ENCODE measurements around the gene PIGS. TPM values are rescaled to one million over a fixed set of nuclear protein-coding genes. Genes with fewer than 3 reads are reported as not detected.

The PIGS gene
- total and polyA plus RNA-seq, 4 donors, result 10.0 to 71.9 (median 57.2) TPM

- H3K27me3 ChIP-seq (ENCODE audit: control insufficient read depth in 3 of 3, insufficient read depth in 3 of 3, low read length in 2 of 3), result no peaks in the 10 kb centered on the region
- ATAC-seq (ENCODE audit: insufficient read depth, low FRiP score), result no peak
- peak in 1 of 3 donors; percentile 16 for DNase-seq
- no peaks in the 10 kb centered on the region for H3K9me3 ChIP-seq (ENCODE audit: control insufficient read depth in 4 of 4, insufficient read depth in 3 of 4, low read length in 3 of 4)
- peaks cover 0 to 2% (median 1%) of the 10 kb centered on the region in 4 donors for H3K36me3 ChIP-seq (ENCODE audit: control insufficient read depth in 4 of 4, insufficient read depth in 4 of 4, low read length in 4 of 4)
- H3K27ac ChIP-seq (ENCODE audit: low read depth in 1 of 2, low read length in 1 of 2), result no peak overlapping the region
- TF ChIP-seq CTCF (IDR thresholded peaks at IDR 0.05; ENCODE audit: control extremely low read depth, extremely low read depth), result no peak
- H3K9ac ChIP-seq (ENCODE audit: insufficient read depth in 1 of 2, low read length in 2 of 2), result peak overlapping the region in 1 of 2 donors; percentile 43
- WGBS, 2 donors, result 31 to 34% methylated on average over 5 of the region's 5 CpGs
- no peak overlapping the region for H3K4me3 ChIP-seq
- H3K4me1 ChIP-seq (ENCODE audit: control insufficient read depth in 5 of 5, insufficient read depth in 5 of 5, low read length in 5 of 5), result peaks cover 0 to 27% (median 6%) of the 10 kb centered on the region in 5 donors
Measured at GRCh38 chr17:28597606-28598383, 26.5 kb upstream of the PIGS start.

- 95% methylated on average over 4 of the region's 4 CpGs for WGBS, 2 donors
- Histone ChIP-seq H3K4me1 (ENCODE audit: control insufficient read depth in 5 of 5, insufficient read depth in 5 of 5, low read length in 5 of 5) (peaks cover 0 to under 1% (median 0%) of the 10 kb centered on the region in 5 donors), H3K36me3 (ENCODE audit: control insufficient read depth in 4 of 4, insufficient read depth in 4 of 4, low read length in 4 of 4) (peaks cover 0 to 15% (median 5%) of the 10 kb centered on the region in 4 donors), H3K4me3 (no peak overlapping the region), H3K9ac (ENCODE audit: insufficient read depth in 1 of 2, low read length in 2 of 2) (no peak overlapping the region), H3K9me3 (ENCODE audit: control insufficient read depth in 4 of 4, insufficient read depth in 3 of 4, low read length in 3 of 4) (no peaks in the 10 kb centered on the region), H3K27me3 (ENCODE audit: control insufficient read depth in 3 of 3, insufficient read depth in 3 of 3, low read length in 2 of 3) (no peaks in the 10 kb centered on the region), H3K27ac (ENCODE audit: low read depth in 1 of 2, low read length in 1 of 2) (no peak overlapping the region)
- ATAC-seq (ENCODE audit: insufficient read depth, low FRiP score), result no peak
- no peak for TF ChIP-seq CTCF (IDR thresholded peaks at IDR 0.05; ENCODE audit: control extremely low read depth, extremely low read depth)
- DNase-seq, result no peak
Measured at GRCh38 chr17:28592260-28592659, 20.9 kb upstream of the PIGS start.

GRCh38 chr17:28585851-28586250 lies 14.5 kb upstream of the PIGS start:
- H3K27ac ChIP-seq (ENCODE audit: low read depth in 1 of 2, low read length in 1 of 2), result no peak overlapping the region
- H3K27me3 ChIP-seq (ENCODE audit: control insufficient read depth in 3 of 3, insufficient read depth in 3 of 3, low read length in 2 of 3), result no peaks in the 10 kb centered on the region
- DNase-seq (no peak), ATAC-seq (ENCODE audit: insufficient read depth, low FRiP score) (no peak)
- WGBS, 2 donors, result 70 to 88% methylated on average over 3 of the region's 3 CpGs
- H3K9ac ChIP-seq (ENCODE audit: insufficient read depth in 1 of 2, low read length in 2 of 2), result no peak overlapping the region
- no peak for TF ChIP-seq CTCF (IDR thresholded peaks at IDR 0.05; ENCODE audit: control extremely low read depth, extremely low read depth)
- peaks cover 0 to 24% (median 13%) of the 10 kb centered on the region in 4 donors for H3K36me3 ChIP-seq (ENCODE audit: control insufficient read depth in 4 of 4, insufficient read depth in 4 of 4, low read length in 4 of 4)
- H3K4me3 ChIP-seq, result no peak overlapping the region
- peaks cover 0 to 13% (median 0%) of the 10 kb centered on the region in 5 donors for H3K4me1 ChIP-seq (ENCODE audit: control insufficient read depth in 5 of 5, insufficient read depth in 5 of 5, low read length in 5 of 5)
- no peaks in the 10 kb centered on the region for H3K9me3 ChIP-seq (ENCODE audit: control insufficient read depth in 4 of 4, insufficient read depth in 3 of 4, low read length in 3 of 4)

Data from lung (tissue), 12 donors.